ENCODE results near the gene PPM1D.

DNA sequence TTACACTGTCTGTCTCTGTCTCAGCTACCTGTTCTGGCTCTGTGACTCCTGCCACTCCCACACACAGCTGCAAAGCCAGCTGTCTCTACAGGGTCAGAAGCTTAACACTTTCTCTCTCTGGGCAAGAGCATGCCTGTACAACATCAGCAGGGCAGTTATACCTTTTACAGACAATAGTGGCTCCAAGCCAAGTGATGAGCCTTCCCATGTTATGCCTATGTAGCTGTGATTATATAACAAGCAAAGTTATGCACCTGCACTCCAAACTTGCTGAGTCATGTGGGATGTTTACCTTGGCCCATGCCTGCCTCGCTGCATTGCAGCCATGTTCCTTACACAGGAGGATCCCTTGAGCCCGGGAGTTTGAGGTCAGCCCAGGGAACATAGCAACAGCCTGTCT is 42.2 kb upstream of the PPM1D start:
- TF ChIP-seq, protein P1, sequence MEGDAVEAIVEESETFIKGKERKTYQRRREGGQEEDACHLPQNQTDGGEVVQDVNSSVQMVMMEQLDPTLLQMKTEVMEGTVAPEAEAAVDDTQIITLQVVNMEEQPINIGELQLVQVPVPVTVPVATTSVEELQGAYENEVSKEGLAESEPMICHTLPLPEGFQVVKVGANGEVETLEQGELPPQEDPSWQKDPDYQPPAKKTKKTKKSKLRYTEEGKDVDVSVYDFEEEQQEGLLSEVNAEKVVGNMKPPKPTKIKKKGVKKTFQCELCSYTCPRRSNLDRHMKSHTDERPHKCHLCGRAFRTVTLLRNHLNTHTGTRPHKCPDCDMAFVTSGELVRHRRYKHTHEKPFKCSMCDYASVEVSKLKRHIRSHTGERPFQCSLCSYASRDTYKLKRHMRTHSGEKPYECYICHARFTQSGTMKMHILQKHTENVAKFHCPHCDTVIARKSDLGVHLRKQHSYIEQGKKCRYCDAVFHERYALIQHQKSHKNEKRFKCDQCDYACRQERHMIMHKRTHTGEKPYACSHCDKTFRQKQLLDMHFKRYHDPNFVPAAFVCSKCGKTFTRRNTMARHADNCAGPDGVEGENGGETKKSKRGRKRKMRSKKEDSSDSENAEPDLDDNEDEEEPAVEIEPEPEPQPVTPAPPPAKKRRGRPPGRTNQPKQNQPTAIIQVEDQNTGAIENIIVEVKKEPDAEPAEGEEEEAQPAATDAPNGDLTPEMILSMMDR (IDR thresholded peaks at IDR 0.05): no peak
- no peak for TF ChIP-seq POLR2A (IDR thresholded peaks at IDR 0.05)
